Measurements from ENCODE around the gene OSMR. TPM values are rescaled to one million over a fixed set of nuclear protein-coding genes. Genes with fewer than 3 reads are reported as not detected.

OSMR gene
- total and polyA plus RNA-seq, 2 donors (not counting 3 experiments of a cell fraction or from before 2014, with no cell fraction given) = 6.1 to 19.7 TPM

- H3K36me3 ChIP-seq (ENCODE audit: control insufficient read depth in 2 of 2, extremely low read depth in 1 of 2, insufficient read depth in 2 of 2, low read length in 2 of 2) = no peaks in the 10 kb centered on the region
- POLR2A ChIA-PET = no interaction called here
- H3K4me3 ChIP-seq (replicated peaks in 1 of 3; ENCODE audit: insufficient read depth in 1 of 3, low read depth in 1 of 3, low read length in 3 of 3) = no peak overlapping the region
- H3K9me3 ChIP-seq (replicated peaks; ENCODE audit: control insufficient read depth, insufficient read depth, low read length) = no peaks in the 10 kb centered on the region
- BruUV-seq (replicated peaks) = no TSS peak
- TF ChIP-seq MAX (IDR thresholded peaks at IDR 0.05; ENCODE audit: insufficient read depth, insufficient read length) (no peak), POLR2A (IDR thresholded peaks at IDR 0.05; ENCODE audit: low read depth, low read length) (no peak), POLR2AphosphoS5 (IDR thresholded peaks at IDR 0.05; ENCODE audit: insufficient read depth, low read depth, low read length) (no peak), FOS (IDR thresholded peaks at IDR 0.05; ENCODE audit: borderline replicate concordance, insufficient read depth, low read length) (no peak), MYC (IDR thresholded peaks at IDR 0.05; ENCODE audit: low read depth, low read length) (no peak), GATA2 (IDR thresholded peaks at IDR 0.05; ENCODE audit: insufficient read depth, insufficient read length, low read depth, low read length) (no peak), JUN (IDR thresholded peaks at IDR 0.05; ENCODE audit: borderline replicate concordance, insufficient read depth, insufficient read length, low read depth) (no peak), EZH2 (IDR thresholded peaks at IDR 0.05; ENCODE audit: borderline replicate concordance, low read depth, low read length, severe bottlenecking) (no peak), CTCF (IDR thresholded peaks at IDR 0.05; ENCODE audit: extremely low read depth in 1 of 2, insufficient read depth in 1 of 2, low read depth in 1 of 2, low read length in 2 of 2) (no peak)
- no peaks in the 10 kb centered on the region for H3K9me1 ChIP-seq (replicated peaks; ENCODE audit: control insufficient read depth, extremely low read depth, insufficient read depth, low read length)
- dilution Hi-C loops (cut with MboI; ENCODE audit: extremely low pct_ligation_motif_present, low sequenced_read_pairs) (loop anchor here (25.0 kb wide), 1 partner anchor 366 kb away; no protein-coding TSS in a partner anchor), intact Hi-C loops (cut with micrococcal nuclease) (no loop called here)
- no peaks in the 10 kb centered on the region for H4K20me1 ChIP-seq (replicated peaks; ENCODE audit: control insufficient read depth, extremely low read depth, insufficient read depth, low read length)
- H2AFZ ChIP-seq (ENCODE audit: low read depth, low read length) = no peak overlapping the region
- no peak overlapping the region for H3K27ac ChIP-seq (ENCODE audit: insufficient read depth, low read depth, low read length)
- peaks cover 22% of the 10 kb centered on the region for H3K4me1 ChIP-seq (ENCODE audit: control insufficient read depth, extremely low read depth, insufficient read depth, low read length)
- H3K79me2 ChIP-seq (ENCODE audit: control insufficient read depth, insufficient read depth, low read length) = no peaks in the 10 kb centered on the region
- no peak overlapping the region for H3K9ac ChIP-seq (replicated peaks; ENCODE audit: extremely low read depth, insufficient read depth, low read length)
- no peak overlapping the region for H3K4me2 ChIP-seq (ENCODE audit: insufficient read depth, low read length)
- CTCF ChIA-PET = interaction anchor here (1.5 kb wide), 1 partner anchor 361 kb away, joined by 7 read pairs; no protein-coding TSS in a partner anchor
- DNase-seq (ENCODE audit: low read depth, low spot score) (no peak), FAIRE-seq (no peak)
- H3K27me3 ChIP-seq (ENCODE audit: control insufficient read depth in 2 of 2, insufficient read depth in 2 of 2, low read length in 2 of 2) = no peaks in the 10 kb centered on the region
These were observed 42.6 kb upstream of the OSMR start for GRCh38 chr5:38803246-38803645.
